ENCODE measurements around the gene SLC44A4.
"Not testable (repeated sequence)": the region's sequence is repeated elsewhere in the genome, so short reads cannot be mapped to it uniquely, and the experiment has no call there.

SLC44A4 gene

GRCh38 chr6:31878726-31879125 is at the start of gene SLC44A4:
TSS of gene SLC44A4 (minus strand) at chr6:31878997. CDS start at chr6:31878980, 17 bp downstream.
- no peak for DNase-seq (ENCODE audit: low spot score)

- DNase-seq (ENCODE audit: low spot score) = no peak
Measured at GRCh38 chr6:31928672-31928939, 49.8 kb upstream of the SLC44A4 start.

GRCh38 chr6:31927863-31928671 is 49.3 kb upstream of the SLC44A4 start:
- DNase-seq (ENCODE audit: low spot score) = no peak

- no peak for DNase-seq (ENCODE audit: low spot score)
Measured at GRCh38 chr6:31927242-31927862, 48.6 kb upstream of the SLC44A4 start, which contains the start of gene C2. TSS of gene C2 (plus strand) at chr6:31927717. CDS start at chr6:31927753, 36 bp downstream.

GRCh38 chr6:31922942-31923341 is 44.1 kb upstream of the SLC44A4 start:
- no peak for DNase-seq (ENCODE audit: low spot score)

GRCh38 chr6:31920811-31921210 is 42.0 kb upstream of the SLC44A4 start:
- no peak for DNase-seq (ENCODE audit: low spot score)

- DNase-seq (ENCODE audit: low spot score) = no peak
Measured at GRCh38 chr6:31919624-31920303, 41.0 kb upstream of the SLC44A4 start.

- DNase-seq (ENCODE audit: low spot score) = no peak
Measured at GRCh38 chr6:31918069-31918720, 39.4 kb upstream of the SLC44A4 start.

GRCh38 chr6:31915756-31916155 is 37.0 kb upstream of the SLC44A4 start:
- DNase-seq (ENCODE audit: low spot score) = no peak

GRCh38 chr6:31915351-31915750 is 36.6 kb upstream of the SLC44A4 start:
- no peak for DNase-seq (ENCODE audit: low spot score)

- no peak for DNase-seq (ENCODE audit: low spot score)
Measured at GRCh38 chr6:31911826-31912585, 33.2 kb upstream of the SLC44A4 start.

GRCh38 chr6:31909298-31909697 is 30.5 kb upstream of the SLC44A4 start:
- DNase-seq (ENCODE audit: low spot score) = not testable (repeated sequence)

- DNase-seq (ENCODE audit: low spot score) = no peak
Measured at GRCh38 chr6:31908791-31909190, 30.0 kb upstream of the SLC44A4 start.

GRCh38 chr6:31908255-31908654 is 29.5 kb upstream of the SLC44A4 start:
- not testable (repeated sequence) for DNase-seq (ENCODE audit: low spot score)

- no peak for DNase-seq (ENCODE audit: low spot score)
Measured at GRCh38 chr6:31907158-31907813, 28.5 kb upstream of the SLC44A4 start.

- not testable (repeated sequence) for DNase-seq (ENCODE audit: low spot score)
Measured at GRCh38 chr6:31906727-31907126, 27.9 kb upstream of the SLC44A4 start.

GRCh38 chr6:31906122-31906521 is 27.3 kb upstream of the SLC44A4 start:
- DNase-seq (ENCODE audit: low spot score) = no peak

- no peak for DNase-seq (ENCODE audit: low spot score)
Measured at GRCh38 chr6:31905041-31905440, 26.2 kb upstream of the SLC44A4 start.

- DNase-seq (ENCODE audit: low spot score) = no peak
Measured at GRCh38 chr6:31903957-31904356, 25.2 kb upstream of the SLC44A4 start.

GRCh38 chr6:31901953-31902643 is 23.3 kb upstream of the SLC44A4 start, which contains the start of gene ZBTB12:
TSS of gene ZBTB12 (minus strand) at chr6:31902086. CDS start at chr6:31901305, 781 bp downstream.
- DNase-seq (ENCODE audit: low spot score) = peak; percentile 92

All from germinal center (tissue), 1 donor.